GM10248 (cell line): ENCODE results near the gene ITCH.
A peak's percentile ranks its signal among the peaks of the same experiment; 100 is the strongest.
"Not testable (repeated sequence)": the region's sequence is repeated elsewhere in the genome, so short reads cannot be mapped to it uniquely, and the experiment has no call there.

Source experiments
- CTCF ChIA-PET: fragments of 300-600 bp; sonication (Branson Sonifier 250); formaldehyde crosslinking; extraction: SDS; loops from one replicate; lab custom pipeline; 2021; ENCODE audit warnings: antibody characterized with exemption; lab: Yijun Ruan, JAX
- POLR2A ChIA-PET: fragments of 350-650 bp; sonication (Branson Sonifier 250); formaldehyde crosslinking; extraction: SDS; loops from one replicate; lab custom pipeline; 2020; ENCODE audit warnings: antibody characterized with exemption; lab: Yijun Ruan, JAX
- DNase-seq: peaks from one replicate; pipeline ENCODE4 v3.0.0; 2012; ENCODE audit errors: extremely low spot score
- TF ChIP-seq, protein P1 (sequence below): IDR thresholded peaks from 2 replicates; pipeline ENCODE4 v1.5.1; 2012; ENCODE audit warnings: mild to moderate bottlenecking, low read depth; ENCODE audit errors: extremely low read depth, missing control alignments, control extremely low read depth

The ITCH gene

GRCh38 chr20:34401741-34402455 is 38.8 kb downstream of the ITCH start:
- TF ChIP-seq, protein P1, sequence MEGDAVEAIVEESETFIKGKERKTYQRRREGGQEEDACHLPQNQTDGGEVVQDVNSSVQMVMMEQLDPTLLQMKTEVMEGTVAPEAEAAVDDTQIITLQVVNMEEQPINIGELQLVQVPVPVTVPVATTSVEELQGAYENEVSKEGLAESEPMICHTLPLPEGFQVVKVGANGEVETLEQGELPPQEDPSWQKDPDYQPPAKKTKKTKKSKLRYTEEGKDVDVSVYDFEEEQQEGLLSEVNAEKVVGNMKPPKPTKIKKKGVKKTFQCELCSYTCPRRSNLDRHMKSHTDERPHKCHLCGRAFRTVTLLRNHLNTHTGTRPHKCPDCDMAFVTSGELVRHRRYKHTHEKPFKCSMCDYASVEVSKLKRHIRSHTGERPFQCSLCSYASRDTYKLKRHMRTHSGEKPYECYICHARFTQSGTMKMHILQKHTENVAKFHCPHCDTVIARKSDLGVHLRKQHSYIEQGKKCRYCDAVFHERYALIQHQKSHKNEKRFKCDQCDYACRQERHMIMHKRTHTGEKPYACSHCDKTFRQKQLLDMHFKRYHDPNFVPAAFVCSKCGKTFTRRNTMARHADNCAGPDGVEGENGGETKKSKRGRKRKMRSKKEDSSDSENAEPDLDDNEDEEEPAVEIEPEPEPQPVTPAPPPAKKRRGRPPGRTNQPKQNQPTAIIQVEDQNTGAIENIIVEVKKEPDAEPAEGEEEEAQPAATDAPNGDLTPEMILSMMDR, result no peak
- DNase-seq, result no peak
- CTCF ChIA-PET, result interaction anchor here (0.7 to 1.0 kb wide), 3 partner anchors 16 to 251 kb away, joined by 3 read pairs; no protein-coding TSS in a partner anchor
- POLR2A ChIA-PET, result interaction anchor here (0.5 kb wide), 1 partner anchor 540 kb away, joined by 3 read pairs; no protein-coding TSS in a partner anchor

- POLR2A ChIA-PET, result no interaction called here
- TF ChIP-seq, protein P1, result no peak
- CTCF ChIA-PET, result interaction anchor here (0.7 to 1.0 kb wide), 3 partner anchors 17 to 251 kb away, joined by 3 read pairs; no protein-coding TSS in a partner anchor
- DNase-seq, result no peak
Observed at GRCh38 chr20:34402461-34402860, 39.4 kb downstream of the ITCH start.

DNA sequence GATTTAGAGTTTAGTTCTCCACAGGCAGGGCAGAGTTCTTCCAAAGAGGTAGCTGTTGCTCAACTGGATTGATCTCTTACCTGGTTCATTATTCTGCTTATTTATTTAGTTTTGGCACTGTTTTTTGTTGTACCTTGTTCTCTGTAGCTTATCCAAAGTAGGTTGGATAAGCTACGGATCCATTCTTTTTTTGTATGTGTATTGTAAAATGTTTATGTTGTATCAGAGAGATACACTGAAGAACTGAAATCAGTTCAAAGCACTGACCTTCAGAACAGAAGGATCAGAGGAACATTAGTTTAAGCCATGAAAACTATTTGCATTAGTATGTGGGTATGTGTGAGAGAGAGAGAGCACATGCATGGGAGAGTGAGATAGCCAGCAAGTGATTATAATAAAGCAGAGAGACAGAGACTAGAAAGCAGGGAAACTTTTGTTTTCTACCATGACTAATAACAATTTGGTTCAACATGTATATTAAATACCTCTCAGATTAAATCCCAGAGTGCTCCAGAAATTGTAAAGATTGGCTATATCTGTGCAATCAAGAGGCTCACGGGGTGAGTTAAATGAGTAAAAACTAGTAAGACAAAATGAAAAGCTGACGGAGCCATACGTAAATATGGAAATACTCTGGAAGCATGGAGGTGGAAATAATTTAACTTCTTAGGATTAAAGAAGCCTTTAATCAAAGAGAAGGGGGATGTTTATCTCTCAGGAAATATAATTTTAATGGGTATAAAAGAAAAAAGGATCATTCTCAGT is 40.2 kb downstream of the ITCH start:
- no peak for DNase-seq
- ChIA-PET POLR2A (no interaction called here), CTCF (no interaction called here)
- TF ChIP-seq, protein P1, result no peak

GRCh38 chr20:34403908-34404307 is 40.8 kb downstream of the ITCH start:
- POLR2A ChIA-PET, result no interaction called here

GRCh38 chr20:34404803-34405202 is 41.7 kb downstream of the ITCH start:
- no peak for DNase-seq
- POLR2A ChIA-PET, result no interaction called here
- CTCF ChIA-PET, result no interaction called here
- TF ChIP-seq, protein P1, result no peak

More at GRCh38 chr20:34403908-34404307, 40.8 kb downstream of the ITCH start:
- DNase-seq, result peak; percentile 57
- TF ChIP-seq, protein P1, result no peak
- CTCF ChIA-PET, result no interaction called here

DNA sequence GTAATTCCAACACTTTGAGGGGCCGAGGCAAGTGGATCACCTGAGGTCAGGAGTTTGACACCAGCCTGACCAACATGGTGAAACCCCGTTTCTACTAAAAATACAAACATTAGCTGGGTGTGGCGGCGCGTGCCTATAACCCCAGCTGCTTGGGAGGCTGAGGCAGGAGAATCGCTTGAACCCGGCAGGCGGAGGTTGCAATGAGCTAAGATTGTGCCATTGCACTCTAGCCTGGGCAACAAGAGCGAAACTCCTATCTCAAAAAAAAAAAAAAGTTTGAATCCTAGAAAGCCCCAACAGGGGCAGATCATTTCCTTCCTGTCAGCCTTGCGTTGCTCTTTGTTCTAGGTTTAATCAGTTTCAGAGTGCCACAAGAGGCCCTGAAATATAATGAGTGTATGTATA is 42.2 kb downstream of the ITCH start:
- DNase-seq, result peak; percentile 42
- CTCF ChIA-PET, POLR2A ChIA-PET: not testable (repeated sequence)

GRCh38 chr20:34405942-34406341 is 42.9 kb downstream of the ITCH start:
- POLR2A ChIA-PET, DNase-seq: not testable (repeated sequence)
- CTCF ChIA-PET, result interaction anchor here (1.2 kb wide), 1 partner anchor 34 kb away, joined by 3 read pairs; no protein-coding TSS in a partner anchor
